H1 (cell line): ENCODE measurements around the gene C22orf31. TPM values are rescaled to one million over a fixed set of nuclear protein-coding genes. Genes with fewer than 3 reads are reported as not detected.
A peak's percentile ranks its signal among the peaks of the same experiment; 100 is the strongest.

Experiments
- CTCF ChIA-PET: fragments of 300-600 bp; sonication (Branson Sonifier 250); formaldehyde crosslinking; loops from one replicate; lab custom pipeline; 2021; ENCODE audit not compliant: partially characterized antibody; lab: Charles Lee
- POLR2A ChIA-PET: fragments of 300-600 bp; sonication (Branson Sonifier 250); formaldehyde crosslinking; loops from one replicate; lab custom pipeline; 2021; ENCODE audit warnings: inconsistent platforms; ENCODE audit not compliant: partially characterized antibody; lab: Charles Lee
- DNase-seq, 2 experiments: peaks; one replicate each; pipeline versions ENCODE4 v3.0.0 to v3.0.0-alpha.2; 2010 to 2022; ENCODE audit warnings: low spot score in 2 of 2, low read depth in 1 of 2, mixed read lengths in 1 of 2
- FAIRE-seq: peaks from 2 replicates; lab custom pipeline; 2011; peaks lifted over from hg19 to GRCh38; lab: Jason Lieb, UNC
- H2AFZ ChIP-seq: 2 replicates; pipeline ENCODE4 v1.8.1; 2012; ENCODE audit warnings: low read length, inconsistent platforms
- H2AK5ac ChIP-seq: 2 replicates; pipeline ENCODE4 v1.6.1; 2013; ENCODE audit warnings: low read depth, low read length
- H2BK120ac ChIP-seq: replicated peaks from 2 replicates; pipeline ENCODE3; 2013; ENCODE audit warnings: low read depth, low read length, inconsistent platforms
- H2BK12ac ChIP-seq: 2 replicates; pipeline ENCODE4 v1.6.1; 2013; ENCODE audit warnings: low read depth, low read length
- H2BK15ac ChIP-seq: 2 replicates; pipeline ENCODE4 v1.6.1; 2013; ENCODE audit warnings: low read length
- H2BK20ac ChIP-seq: 2 replicates; pipeline ENCODE4 v1.6.1; 2013; ENCODE audit warnings: low read length
- H2BK5ac ChIP-seq: 2 replicates; pipeline ENCODE4 v1.6.1; 2013; ENCODE audit warnings: low read depth, low read length
- H3K14ac ChIP-seq: 2 replicates; pipeline ENCODE4 v1.6.1; 2013; ENCODE audit warnings: inconsistent platforms; ENCODE audit not compliant: insufficient read length
- H3K18ac ChIP-seq: 2 replicates; pipeline ENCODE4 v1.6.1; 2013; ENCODE audit warnings: low read length; ENCODE audit errors: extremely low read depth
- H3K23ac ChIP-seq: 2 replicates; pipeline ENCODE4 v1.6.1; 2013; ENCODE audit warnings: inconsistent platforms; ENCODE audit not compliant: insufficient read length
- H3K23me2 ChIP-seq: 2 replicates; pipeline ENCODE4 v1.6.1; 2013; ENCODE audit warnings: low read depth, low read length
- H3K27ac ChIP-seq: 2 replicates; pipeline ENCODE4 v1.6.1; 2011; ENCODE audit warnings: low read depth, low read length, inconsistent platforms
- H3K27me3 ChIP-seq, 4 experiments: replicated peaks in 1 of 4; 1 replicate in 1 of 4; 2 replicates in 3 of 4; pipeline versions ENCODE4 v1.6.1 to v1.8.1; 2011 to 2013; ENCODE audit warnings: low read length in 3 of 4, mild to moderate bottlenecking in 3 of 4, inconsistent platforms in 2 of 4, mixed read lengths in 2 of 4, moderate library complexity in 1 of 4; ENCODE audit not compliant: control insufficient read depth in 3 of 4, insufficient read depth in 3 of 4; ENCODE audit errors: extremely low read depth in 1 of 4
- H3K36me3 ChIP-seq, 4 experiments: 2 replicates each; pipeline versions ENCODE4 v1.6.1 to v1.8.1; 2011 to 2013; ENCODE audit warnings: mild to moderate bottlenecking in 4 of 4, low read length in 3 of 4, moderate library complexity in 2 of 4, control low read depth in 1 of 4, inconsistent platforms in 1 of 4; ENCODE audit not compliant: insufficient read depth in 4 of 4, control insufficient read depth in 2 of 4
- H3K4ac ChIP-seq: replicated peaks from 2 replicates; pipeline ENCODE3; 2013; ENCODE audit warnings: low read length, low read depth, mixed read lengths, inconsistent platforms; ENCODE audit not compliant: insufficient read length
- H3K4me1 ChIP-seq, 4 experiments: replicated peaks in 1 of 4; 1 replicate in 1 of 4; 2 replicates in 3 of 4; pipeline versions ENCODE4 v1.6.1 to v1.8.1; 2011 to 2013; ENCODE audit warnings: low read length in 3 of 4, inconsistent platforms in 2 of 4, mixed read lengths in 1 of 4; ENCODE audit not compliant: insufficient read depth in 4 of 4, control insufficient read depth in 3 of 4
- H3K4me2 ChIP-seq, 2 experiments: 2 replicates each; pipeline versions ENCODE4 v1.6.1 to v1.8.1; 2011 to 2013; ENCODE audit warnings: low read depth in 2 of 2, low read length in 2 of 2, control low read depth in 1 of 2, inconsistent platforms in 1 of 2, mild to moderate bottlenecking in 1 of 2; ENCODE audit not compliant: insufficient read depth in 1 of 2
- H3K4me3 ChIP-seq, 4 experiments: fragments of 200-600, 300-600 bp in 1 of 4; sonication (generic), shearing (Covaris generic), sonication (Bioruptor Twin) in 1 of 4; 2 replicates each; pipeline versions ENCODE4 v1.5.1 to v1.8.1; 2011 to 2016; ENCODE audit warnings: low read length in 4 of 4, low read depth in 3 of 4, control low read depth in 2 of 4, inconsistent platforms in 2 of 4, mild to moderate bottlenecking in 2 of 4, mixed read lengths in 1 of 4, moderate library complexity in 1 of 4; ENCODE audit not compliant: insufficient read depth in 2 of 4; ENCODE audit errors: extremely low read depth in 1 of 4
- H3K56ac ChIP-seq: replicated peaks from 2 replicates; pipeline ENCODE3; 2013; ENCODE audit warnings: low read depth, mild to moderate bottlenecking, mixed read lengths, low read length, inconsistent platforms; ENCODE audit not compliant: insufficient read length
- H3K79me1 ChIP-seq: 2 replicates; pipeline ENCODE4 v1.6.1; 2013; ENCODE audit warnings: low read depth, low read length, control low read depth
- H3K79me2 ChIP-seq, 2 experiments: 2 replicates each; pipeline versions ENCODE4 v1.6.1 to v1.8.1; 2012 to 2013; ENCODE audit warnings: low read length in 2 of 2, mild to moderate bottlenecking in 2 of 2, inconsistent platforms in 1 of 2; ENCODE audit not compliant: insufficient read depth in 2 of 2, control insufficient read depth in 1 of 2
- H3K9ac ChIP-seq, 4 experiments: replicated peaks in 1 of 4; 1 replicate in 1 of 4; 2 replicates in 3 of 4; pipeline versions ENCODE4 v1.6.1 to v1.8.1; 2011 to 2013; ENCODE audit warnings: low read depth in 3 of 4, low read length in 3 of 4, control low read depth in 2 of 4, mild to moderate bottlenecking in 2 of 4, moderate library complexity in 2 of 4, inconsistent platforms in 1 of 4; ENCODE audit errors: extremely low read depth in 1 of 4
- H3K9me3 ChIP-seq, 2 experiments: 2 replicates each; pipeline versions ENCODE4 v1.6.1 to v1.8.1; 2012 to 2013; ENCODE audit warnings: mild to moderate bottlenecking in 2 of 2, moderate library complexity in 2 of 2, control low read depth in 1 of 2, inconsistent platforms in 1 of 2, low read depth in 1 of 2, low read length in 1 of 2, mixed read lengths in 1 of 2; ENCODE audit not compliant: insufficient read depth in 2 of 2
- H4K20me1 ChIP-seq, 2 experiments: replicated peaks in 1 of 2; 2 replicates each; pipeline versions ENCODE3 to v1.8.1; 2011 to 2013; ENCODE audit warnings: inconsistent platforms in 2 of 2, low read length in 2 of 2, mild to moderate bottlenecking in 1 of 2; ENCODE audit not compliant: insufficient read depth in 2 of 2, control insufficient read depth in 1 of 2
- H4K5ac ChIP-seq: 2 replicates; pipeline ENCODE4 v1.6.1; 2013; ENCODE audit warnings: low read length, low read depth, mixed read lengths, inconsistent platforms; ENCODE audit not compliant: insufficient read length
- H4K8ac ChIP-seq: 2 replicates; pipeline ENCODE4 v1.8.0; 2013; ENCODE audit warnings: mild to moderate bottlenecking, moderate library complexity, low read length, inconsistent platforms; ENCODE audit not compliant: insufficient read depth; ENCODE audit errors: extremely low read depth
- H4K91ac ChIP-seq: replicated peaks from 2 replicates; pipeline ENCODE3; 2013; ENCODE audit warnings: low read length, mixed read lengths, inconsistent platforms; ENCODE audit not compliant: insufficient read length
- RFX5 ChIP-seq: IDR thresholded peaks from 2 replicates; pipeline ENCODE4 v1.6.1; 2011; ENCODE audit warnings: low read depth, low read length, improper control_type of control experiment, borderline replicate concordance
- TAF7 ChIP-seq: optimal IDR thresholded peaks from 2 replicates; pipeline ENCODE3; 2011; ENCODE audit warnings: low read depth, mild to moderate bottlenecking, inconsistent platforms, low read length, moderate library complexity, borderline replicate concordance
- WGBS, 2 experiments: shearing (Covaris generic) in 1 of 2; methylation state at CpG; one replicate each; pipeline versions ENCODE4 v1.1.6 to v1.1.7; 2013 to 2015; ENCODE audit warnings: low lambda C conversion rate in 2 of 2, mixed read lengths in 2 of 2, inconsistent platforms in 1 of 2, low coverage in 1 of 2, missing lambda C conversion rate in 1 of 2; ENCODE audit not compliant: insufficient replicate concordance in 2 of 2, insufficient coverage in 1 of 2, insufficient read length in 1 of 2; ENCODE audit errors: extremely low coverage in 1 of 2, missing lambda C conversion rate in 1 of 2; 5-methylcytosine and 5-hydroxymethylcytosine counted together
- polyA plus RNA-seq, 7 experiments: library from polyadenylated mRNA; depleted of rRNA in 3 of 7; stranded (reverse) in 5 of 7; unstranded in 2 of 7; fragments of >200 nt in 5 of 7; fragments of 200-250 nt in 2 of 7; gene quantifications; 1 replicate in 5 of 7; 2 replicates in 1 of 7; 4 replicates in 1 of 7; pipeline versions ENCODE4 v1.2.1 to v1.2.3, GENCODE V29; 2011 to 2013; ENCODE audit warnings: missing spikeins in 2 of 7, mixed read lengths in 2 of 7
- total RNA-seq: library from RNA; stranded (reverse); fragmentation: NEBNext Ultra II Directional; extraction: Animal tissue kit (Norgen Biotek cat#: 25700); gene quantifications from 2 replicates; pipeline ENCODE4 v1.2.1, GENCODE V29; 2021

The C22orf31 gene
- total and polyA plus RNA-seq, 2 of the 8 experiments (the other 6 are each of a cell fraction or from before 2014, with no cell fraction given): not detected

DNA sequence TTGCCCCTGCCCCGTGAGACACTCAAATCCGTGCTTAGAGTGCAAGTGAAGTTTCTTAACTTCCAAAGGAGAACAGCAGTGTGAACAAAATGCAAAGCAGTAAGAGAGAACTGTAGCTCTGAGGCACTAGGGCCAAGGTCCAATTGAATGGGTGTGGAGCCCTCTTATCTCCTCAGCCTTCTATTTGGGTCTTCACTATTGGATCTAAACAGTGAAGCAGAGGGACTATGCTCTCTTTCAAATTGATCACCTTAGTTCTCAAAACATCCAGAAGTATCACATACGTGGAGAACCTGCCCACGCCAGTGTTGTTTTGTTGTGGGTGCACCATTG lies 49.6 kb downstream of the C22orf31 start:
- Histone ChIP-seq H4K91ac (no peak overlapping the region), H2BK12ac (no peak overlapping the region), H3K79me1 (peaks cover 3% of the 10 kb centered on the region; the same call in 1 of the 2 replicates), H2AK5ac (0 out of 2 replicates have a peak overlapping the region, but pooled peaks have one; percentile 33), H3K23ac (no peak overlapping the region), H2BK120ac (no peak overlapping the region), H3K4ac (no peak overlapping the region), H4K8ac (no peak overlapping the region), H3K14ac (no peak overlapping the region), H3K23me2 (no peaks in the 10 kb centered on the region), H2BK15ac (no peak overlapping the region), H3K9ac (no peak overlapping the region), H3K4me2 (0 out of 4 replicates have a peak overlapping the region, but pooled peaks of 1 of the 2 experiments have one; percentile 3), H3K27me3 (no peaks in the 10 kb centered on the region; a peak in 1 of 7 replicates), H3K27ac (no peak overlapping the region), H3K36me3 (0 out of 8 replicates have a peak, but pooled peaks cover 0 to 3% (median 0%) of the 10 kb centered on the region in 4 experiments), H4K5ac (peak overlapping the region; percentile 8), H2AFZ (no peak overlapping the region), H3K18ac (no peak overlapping the region), H2BK5ac (no peak overlapping the region), H3K4me3 (no peak overlapping the region), H3K9me3 (no peaks in the 10 kb centered on the region), H2BK20ac (no peak overlapping the region), H4K20me1 (peaks cover 0 to 2% of the 10 kb centered on the region in 2 experiments), H3K79me2 (peaks cover 2 to 57% of the 10 kb centered on the region in 2 experiments; a peak in 2 of 4 replicates), H3K4me1 (peaks cover 5 to 24% (median 10%) of the 10 kb centered on the region in 4 experiments; a peak in 5 of 7 replicates), H3K56ac (no peak overlapping the region)
- WGBS, 2 experiments: 85% methylated on average over 4 of the region's 4 CpGs; no CpG with 5 or more reads in 1 of the 2 experiments
- CTCF ChIA-PET: interaction anchor here (0.5 to 5.2 kb wide), 5 partner anchors 17 to 198 kb away, joined by 3 to 37 read pairs (median 4); no protein-coding TSS in a partner anchor
- 0 out of 2 replicates have a peak, but pooled peaks have one; percentile 25 for TF ChIP-seq RFX5
- no peak for TF ChIP-seq TAF7
- FAIRE-seq (no peak), DNase-seq (no peak)
- POLR2A ChIA-PET: interaction anchor here (1.0 to 1.5 kb wide), 2 partner anchors 9 to 94 kb away, joined by 3 to 6 read pairs; no protein-coding TSS in a partner anchor
